HepG2 (cell line): ENCODE measurements around the gene ATP11A. TPM values are rescaled to one million over a fixed set of nuclear protein-coding genes. Genes with fewer than 3 reads are reported as not detected.

Source experiments
- AFF4 ChIP-seq: sonication (generic); formaldehyde crosslinking; IDR thresholded peaks from 2 replicates; pipeline ENCODE4 v1.4.0; 2020; ENCODE audit warnings: missing genetic modification reagents
- ARNT ChIP-seq: fragments of 450-650 bp; IDR thresholded peaks from 2 replicates; pipeline ENCODE4 v1.6.1; 2017
- ATF2 ChIP-seq: sonication (generic); formaldehyde crosslinking; IDR thresholded peaks from 2 replicates; pipeline ENCODE4 v1.4.0; 2020; ENCODE audit warnings: missing genetic modification reagents
- BCL6 ChIP-seq: IDR thresholded peaks from 2 replicates; pipeline ENCODE4 v1.6.1; 2016; ENCODE audit warnings: missing genetic modification reagents, missing compliant biosample characterization
- HMGXB4 ChIP-seq, 2 experiments: sonication (generic) in 1 of 2; formaldehyde crosslinking in 1 of 2; IDR thresholded peaks; 2 replicates each; pipeline versions ENCODE4 v1.4.0 to v1.6.1; 2018 to 2020; ENCODE audit warnings: missing genetic modification reagents in 2 of 2, borderline replicate concordance in 1 of 2, low read depth in 1 of 2, mild to moderate bottlenecking in 1 of 2, missing biosample characterization in 1 of 2
- HOXA5 ChIP-seq: sonication (generic); formaldehyde crosslinking; IDR thresholded peaks from 2 replicates; pipeline ENCODE4 v1.4.0; 2020; ENCODE audit warnings: missing genetic modification reagents
- IRF1 ChIP-seq: sonication (generic); formaldehyde crosslinking; IDR thresholded peaks from 2 replicates; pipeline ENCODE4 v1.4.0; 2020; ENCODE audit warnings: low read depth, mild to moderate bottlenecking, missing genetic modification reagents
- KLF6 ChIP-seq: IDR thresholded peaks from 2 replicates; pipeline ENCODE4 v1.8.0; 2016; ENCODE audit warnings: missing biosample characterization, missing genetic modification reagents
- PPARG ChIP-seq: conservative IDR thresholded peaks from 2 replicates; pipeline ENCODE4 v1.6.1; 2016; ENCODE audit warnings: missing biosample characterization, missing genetic modification reagents
- SIN3B ChIP-seq: fragments of 150-350 bp; IDR thresholded peaks from 2 replicates; pipeline ENCODE4 v1.6.1; 2014; ENCODE audit warnings: low read length
- SMARCE1 ChIP-seq: fragments of 450-650 bp; IDR thresholded peaks from 2 replicates; pipeline ENCODE4 v1.6.1; 2017; ENCODE audit warnings: borderline replicate concordance
- ZNF230 ChIP-seq: sonication (generic); formaldehyde crosslinking; IDR thresholded peaks from 2 replicates; pipeline ENCODE4 v1.4.0; 2020; ENCODE audit warnings: mild to moderate bottlenecking, missing genetic modification reagents
- ZNF383 ChIP-seq: sonication (generic); formaldehyde crosslinking; IDR thresholded peaks from 2 replicates; pipeline ENCODE4 v1.4.0; 2020; ENCODE audit warnings: missing genetic modification reagents, mild to moderate bottlenecking, borderline replicate concordance
- ZNF503 ChIP-seq: sonication (generic); formaldehyde crosslinking; IDR thresholded peaks from 2 replicates; pipeline ENCODE4 v1.4.0; 2020; ENCODE audit warnings: missing genetic modification reagents
- ZNF563 ChIP-seq: sonication (generic); formaldehyde crosslinking; IDR thresholded peaks from 2 replicates; pipeline ENCODE4 v1.8.0; 2022; ENCODE audit warnings: mild to moderate bottlenecking, moderate library complexity, missing genetic modification reagents
- ZNF570 ChIP-seq: sonication (generic); formaldehyde crosslinking; IDR thresholded peaks from 2 replicates; pipeline ENCODE4 v1.4.0; 2020; ENCODE audit warnings: mild to moderate bottlenecking, missing genetic modification reagents, borderline replicate concordance
- ZNF605 ChIP-seq: sonication (generic); formaldehyde crosslinking; IDR thresholded peaks from 2 replicates; pipeline ENCODE4 v1.8.0; 2022; ENCODE audit warnings: mild to moderate bottlenecking, missing genetic modification reagents
- ZNF691 ChIP-seq: sonication (generic); formaldehyde crosslinking; IDR thresholded peaks from 2 replicates; pipeline ENCODE4 v1.4.0; 2020; ENCODE audit warnings: missing genetic modification reagents, low read depth, mild to moderate bottlenecking, borderline replicate concordance
- polyA plus RNA-seq, 8 experiments: library from polyadenylated mRNA; depleted of rRNA in 3 of 8; stranded (reverse) in 7 of 8; unstranded in 1 of 8; fragments of >200 nt; fragmentation: Illumina TruSeq in 4 of 8; extraction: Trizol in 4 of 8; gene quantifications; 2 replicates each; pipeline versions ENCODE4 v1.2.1 to v1.2.3, GENCODE V29; 2011 to 2016; ENCODE audit warnings: low read depth in 4 of 8, missing spikeins in 1 of 8, mixed read lengths in 1 of 8; ENCODE audit not compliant: insufficient read depth in 1 of 8
- total RNA-seq, 5 experiments: library from RNA; depleted of rRNA; stranded (reverse); fragments of >200 nt; fragmentation: Illumina TruSeq; extraction: Trizol; gene quantifications; 2 replicates each; pipeline ENCODE4 v1.2.3, GENCODE V29; 2016; ENCODE audit warnings: low read depth in 1 of 5

Gene ATP11A
- total and polyA plus RNA-seq, 2 of the 13 experiments (the other 11 are each of a cell fraction or from before 2014, with no cell fraction given): 18.4 to 20.1 TPM

GRCh38 chr13:112873851-112874750 lies 184.3 kb downstream of the ATP11A start (continued):
- TF ChIP-seq SMARCE1: no peak
- no peak for TF ChIP-seq HOXA5 (CRISPR knock-in tag)
- TF ChIP-seq HMGXB4 (CRISPR knock-in tag; IDR thresholded peaks at IDR 0.05; ENCODE audit: borderline replicate concordance in 1 of 2, low read depth in 1 of 2): peak in 1 of 2 experiments; percentile 29; a peak in 1 of 4 replicates
- no peak for TF ChIP-seq PPARG (CRISPR knock-in tag)
- no peak for TF ChIP-seq ZNF605
- TF ChIP-seq ZNF503 (CRISPR knock-in tag): no peak
- no peak for TF ChIP-seq IRF1
- no peak for TF ChIP-seq KLF6
- no peak for TF ChIP-seq ATF2 (CRISPR knock-in tag)
- TF ChIP-seq BCL6 (CRISPR knock-in tag): no peak
- TF ChIP-seq SIN3B: no peak
- no peak for TF ChIP-seq ZNF563
- TF ChIP-seq ZNF230 (CRISPR knock-in tag): 0 out of 2 replicates have a peak, but pooled peaks have one; percentile 39
- peak; percentile 48; the same call in 1 of the 2 replicates for TF ChIP-seq ZNF691 (CRISPR knock-in tag)
- no peak for TF ChIP-seq AFF4
- no peak for TF ChIP-seq ZNF570 (CRISPR knock-in tag)
- TF ChIP-seq ARNT: no peak
- TF ChIP-seq ZNF383: no peak
